HFF-Myc (cell line): ENCODE results near the gene WLS.

ENCODE experiments used
- DNase-seq: peaks from one replicate; pipeline ENCODE4 v3.0.0-alpha.2; 2011; ENCODE audit warnings: low read depth; ENCODE audit errors: extremely low read depth
- H3K4me3 ChIP-seq: replicated peaks from 2 replicates; pipeline ENCODE4 v1.5.1; 2011; ENCODE audit warnings: low read depth, mild to moderate bottlenecking, control low read depth, low read length
- CTCF ChIP-seq: IDR thresholded peaks from 2 replicates; pipeline ENCODE4 v1.5.1; 2012; ENCODE audit warnings: mild to moderate bottlenecking, low read depth, low read length, control low read depth; ENCODE audit errors: missing control alignments

WLS gene

DNA sequence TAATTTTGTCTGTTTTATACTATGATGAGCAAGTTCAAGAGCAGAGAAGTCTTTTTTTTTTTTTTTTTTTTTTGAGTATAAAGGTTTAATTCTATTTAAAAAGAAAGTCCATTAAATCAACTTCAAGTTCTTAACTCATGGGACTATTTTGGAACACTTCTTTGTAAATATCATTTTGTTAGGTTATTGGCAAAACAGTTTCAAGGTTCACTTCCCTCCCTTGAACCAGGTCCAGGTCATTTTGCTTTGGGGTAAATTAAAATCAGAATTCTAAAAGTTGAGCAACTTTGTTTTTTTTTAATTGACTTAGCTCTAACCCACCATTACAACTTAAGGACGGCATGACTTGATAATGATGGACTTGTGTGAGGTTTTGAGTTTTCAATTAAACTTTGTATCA, 72.3 kb downstream of the WLS start:
- DNase-seq = no peak
- no peak overlapping the region for H3K4me3 ChIP-seq
- TF ChIP-seq CTCF = no peak

DNA sequence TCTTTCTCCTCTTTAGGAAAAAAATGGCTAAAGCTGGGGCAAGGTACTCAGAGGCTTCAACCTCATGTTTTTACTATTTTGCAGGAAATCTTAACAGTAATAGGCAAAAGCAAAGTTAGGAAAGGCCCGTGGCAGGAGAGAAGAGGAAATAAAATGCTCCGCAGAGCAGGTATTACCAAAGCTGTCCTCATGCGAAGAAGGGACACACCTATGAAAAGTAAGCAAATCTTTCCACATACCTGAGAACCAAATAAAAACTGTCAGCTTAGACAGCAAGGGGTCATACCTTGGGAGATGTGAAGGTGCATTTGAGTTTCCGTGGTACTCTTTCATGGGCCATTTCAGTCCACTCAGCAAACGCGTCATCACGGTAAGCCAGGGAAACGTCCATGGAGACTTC, 73.5 kb downstream of the WLS start:
- TF ChIP-seq CTCF = no peak
- no peak overlapping the region for H3K4me3 ChIP-seq

DNA sequence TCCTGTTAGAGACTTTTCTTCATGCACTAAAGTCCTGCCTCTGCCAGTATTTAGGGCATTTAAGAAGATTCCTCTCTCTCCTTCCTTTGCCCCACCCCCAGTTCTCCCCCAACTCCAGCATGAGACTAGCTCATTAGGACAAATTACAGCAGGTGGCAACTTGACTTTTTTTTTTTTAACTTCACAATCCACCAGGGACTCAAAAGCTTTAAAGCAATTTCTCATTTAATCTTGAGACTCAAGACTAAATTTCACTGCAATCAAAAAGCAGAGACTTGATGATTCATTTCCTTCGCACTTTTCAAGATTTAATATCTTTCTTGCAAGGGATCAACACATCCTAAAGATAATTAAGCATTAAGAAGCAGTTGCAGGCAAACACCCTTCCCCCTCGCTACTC, 74.9 kb downstream of the WLS start:
- no peak for DNase-seq
- H3K4me3 ChIP-seq = no peak overlapping the region
- TF ChIP-seq CTCF = no peak

More for the DNA sequence above, 73.5 kb downstream of the WLS start:
- no peak for DNase-seq

- no peak for TF ChIP-seq CTCF
- no peak overlapping the region for H3K4me3 ChIP-seq
- DNase-seq = no peak
Observed at GRCh38 chr1:68151690-68152089, 80.6 kb downstream of the WLS start.

DNA sequence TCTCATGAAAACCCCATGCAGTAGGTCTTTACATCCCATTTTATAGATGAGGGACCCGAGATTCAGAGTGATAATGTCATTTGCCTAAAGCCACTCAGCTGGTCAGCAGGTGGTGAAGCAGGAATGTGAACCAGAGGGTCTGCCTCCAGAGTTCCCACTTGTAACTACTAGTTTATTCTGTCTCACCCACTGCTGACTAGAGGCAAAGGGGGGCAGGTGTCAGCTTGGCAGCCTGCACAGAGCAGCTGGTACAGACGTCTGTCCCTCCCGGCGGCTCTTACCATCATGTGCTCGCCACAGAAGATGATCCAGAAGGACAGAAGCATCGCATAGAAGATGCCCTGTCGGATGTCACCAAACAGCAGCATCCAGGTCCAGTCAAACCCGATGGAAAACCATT, 82.4 kb downstream of the WLS start:
- TF ChIP-seq CTCF = no peak
- no peak for DNase-seq
- no peak overlapping the region for H3K4me3 ChIP-seq

DNA sequence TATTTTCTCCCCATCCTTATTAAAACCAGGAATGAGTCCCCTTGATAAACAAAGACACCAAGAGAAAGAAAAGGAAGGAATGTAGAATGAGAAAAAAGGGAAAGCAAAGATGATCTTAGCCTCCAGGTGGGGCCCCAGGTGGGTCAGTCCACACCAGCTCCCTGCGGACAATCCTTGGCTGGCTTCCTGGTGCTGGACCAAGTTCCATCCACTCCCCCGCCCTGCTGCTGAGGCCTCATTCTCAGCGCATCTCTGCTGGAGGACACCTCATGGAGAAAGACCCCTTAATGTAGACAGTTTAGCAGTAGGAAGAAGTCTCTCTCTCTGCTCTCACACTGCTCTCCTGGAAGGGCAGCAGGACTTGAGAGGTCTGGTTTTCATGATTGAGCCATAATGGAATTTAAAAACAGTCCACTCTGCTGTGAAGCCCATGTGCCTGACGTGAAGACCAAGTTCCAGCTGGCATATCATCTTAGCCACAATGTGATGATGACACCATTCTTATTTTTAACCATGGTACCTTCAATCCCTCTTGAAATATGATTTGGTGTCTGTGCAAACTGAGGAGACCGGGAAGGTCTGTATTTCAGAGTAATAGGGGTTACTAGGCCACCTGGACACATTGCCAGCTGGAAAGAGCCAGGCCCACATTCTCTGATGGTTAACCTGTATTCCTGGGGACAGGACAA, 83.1 kb downstream of the WLS start:
- no peak for TF ChIP-seq CTCF
- DNase-seq = no peak
- no peak overlapping the region for H3K4me3 ChIP-seq

GRCh38 chr1:68148631-68149030, 83.7 kb downstream of the WLS start:
- no peak overlapping the region for H3K4me3 ChIP-seq
- no peak for DNase-seq
- no peak for TF ChIP-seq CTCF
